ENCODE data around the gene CMSS1.

CMSS1 gene

GRCh38 chr3:100129941-100130340 lies 312.3 kb downstream of the CMSS1 start:
- DNase-seq (ENCODE audit: low read depth in 2 of 2): no peak
- no peak overlapping the region for H3K4me3 ChIP-seq (replicated peaks in 1 of 2; ENCODE audit: low read depth in 2 of 2, low read length in 2 of 2)
- TF ChIP-seq CTCF (IDR thresholded peaks at IDR 0.05; ENCODE audit: low read depth, low read length): no peak

GRCh38 chr3:100131241-100131640 lies 313.6 kb downstream of the CMSS1 start:
- no peak for DNase-seq (ENCODE audit: low read depth in 2 of 2)
- no peak overlapping the region for H3K4me3 ChIP-seq (replicated peaks in 1 of 2; ENCODE audit: low read depth in 2 of 2, low read length in 2 of 2)
- no peak for TF ChIP-seq CTCF (IDR thresholded peaks at IDR 0.05; ENCODE audit: low read depth, low read length)

GRCh38 chr3:100136921-100137320 lies 319.3 kb downstream of the CMSS1 start:
- DNase-seq (ENCODE audit: low read depth in 2 of 2): peak; percentile 40 to 47
- TF ChIP-seq CTCF (IDR thresholded peaks at IDR 0.05; ENCODE audit: low read depth, low read length): no peak
- no peak overlapping the region for H3K4me3 ChIP-seq (replicated peaks in 1 of 2; ENCODE audit: low read depth in 2 of 2, low read length in 2 of 2)

GRCh38 chr3:100140976-100141375 lies 323.3 kb downstream of the CMSS1 start:
- no peak for TF ChIP-seq CTCF (IDR thresholded peaks at IDR 0.05; ENCODE audit: low read depth, low read length)
- no peak for DNase-seq (ENCODE audit: low read depth in 2 of 2)
- H3K4me3 ChIP-seq (replicated peaks in 1 of 2; ENCODE audit: low read depth in 2 of 2, low read length in 2 of 2): no peak overlapping the region

GRCh38 chr3:100141586-100141985 lies 323.9 kb downstream of the CMSS1 start:
- no peak for TF ChIP-seq CTCF (IDR thresholded peaks at IDR 0.05; ENCODE audit: low read depth, low read length)
- no peak for DNase-seq (ENCODE audit: low read depth in 2 of 2)
- H3K4me3 ChIP-seq (replicated peaks in 1 of 2; ENCODE audit: low read depth in 2 of 2, low read length in 2 of 2): no peak overlapping the region

GRCh38 chr3:100144255-100144866 lies 326.7 kb downstream of the CMSS1 start:
- DNase-seq (ENCODE audit: low read depth in 2 of 2): no peak
- no peak for TF ChIP-seq CTCF (IDR thresholded peaks at IDR 0.05; ENCODE audit: low read depth, low read length)
- H3K4me3 ChIP-seq (replicated peaks in 1 of 2; ENCODE audit: low read depth in 2 of 2, low read length in 2 of 2): no peak overlapping the region

- no peak for DNase-seq (ENCODE audit: low read depth in 2 of 2)
- TF ChIP-seq CTCF (IDR thresholded peaks at IDR 0.05; ENCODE audit: low read depth, low read length): no peak
- H3K4me3 ChIP-seq (replicated peaks in 1 of 2; ENCODE audit: low read depth in 2 of 2, low read length in 2 of 2): no peak overlapping the region
Measured at GRCh38 chr3:100149130-100149529, 331.5 kb downstream of the CMSS1 start.
